Adrenal gland (tissue), 12 donors: ENCODE results near the gene SH2D1A. TPM values are rescaled to one million over a fixed set of nuclear protein-coding genes. Genes with fewer than 3 reads are reported as not detected.
A peak's percentile ranks its signal among the peaks of the same experiment; 100 is the strongest.

Source experiments
- DNase-seq, 7 donors: peaks; one replicate each; pipeline ENCODE4 v3.0.0-alpha.2; 2019 to 2020
- H3K27ac ChIP-seq, 5 donors: fragments of 200-600 bp; sonication (generic) in 4 of 5; 1 replicate in 3 of 5; 2 replicates in 2 of 5; pipeline versions ENCODE4 v1.5.1 to v1.8.0; 2016 to 2020; ENCODE audit warnings: mild to moderate bottlenecking in 1 of 5
- H3K27me3 ChIP-seq: fragments of 200-600 bp; 2 replicates; pipeline ENCODE4 v1.8.0; 2021
- H3K36me3 ChIP-seq, 2 donors: fragments of 200-600 bp; replicated peaks in 1 of 2; 1 replicate in 1 of 2; 2 replicates in 1 of 2; pipeline versions ENCODE4 v1.5.1 to v1.8.0; 2018 to 2022
- H3K4me1 ChIP-seq, 2 donors: fragments of 200-600 bp; replicated peaks in 1 of 2; 1 replicate in 1 of 2; 2 replicates in 1 of 2; pipeline versions ENCODE4 v1.5.1 to v1.8.0; 2018 to 2021
- H3K4me3 ChIP-seq, 4 donors: fragments of 200-600 bp; sonication (generic) in 3 of 4; one replicate each; pipeline ENCODE4 v1.5.1; 2016 to 2018
- H3K9me3 ChIP-seq, 3 donors: fragments of 200-600 bp; sonication (generic) in 1 of 3; replicated peaks in 1 of 3; 1 replicate in 2 of 3; 2 replicates in 1 of 3; pipeline versions ENCODE4 v1.5.1 to v1.8.0; 2016 to 2021
- CTCF ChIP-seq, 6 experiments: fragments of 450-650 bp in 4 of 6; fragments of 200-600 bp in 2 of 6; sonication (generic) in 1 of 6; IDR thresholded peaks; 1 replicate in 5 of 6; 2 replicates in 1 of 6; pipeline versions ENCODE4 v1.5.1 to v1.8.0; 2016 to 2021; ENCODE audit warnings: antibody characterized with exemption in 6 of 6, mild to moderate bottlenecking in 2 of 6, moderate library complexity in 1 of 6
- POLR2A ChIP-seq, 2 donors: fragments of 450-650 bp; IDR thresholded peaks; one replicate each; pipeline ENCODE4 v1.6.1; 2017; ENCODE audit warnings: antibody characterized with exemption in 2 of 2, mild to moderate bottlenecking in 2 of 2, moderate library complexity in 1 of 2
- WGBS, 4 donors: extraction: QIAGEN DNeasy Blood & Tissue Kit in 2 of 4; methylation state at CpG; one replicate each; pipeline versions ENCODE4 v1.1.5 to v1.1.7; 2013 to 2017; 5-methylcytosine and 5-hydroxymethylcytosine counted together
- intact Hi-C, 2 donors: fragments of 100-400 bp; cut with DNase I; formaldehyde crosslinking; loops; one replicate each; pipeline versions ENCODE4 v1.14.1 to v1.15.0; 2022 to 2023
- polyA plus RNA-seq, 3 donors: library from polyadenylated mRNA; stranded (reverse); fragments of 200-250 nt in 2 of 3; fragments of 350-450 nt in 1 of 3; fragmentation: Illumina TruSeq in 1 of 3; extraction: RNeasy Lipid Tissue Mini Kit (QIAGEN cat#74804) in 1 of 3; gene quantifications; one replicate each; pipeline ENCODE4 v1.2.3, GENCODE V29; 2013 to 2014
- total RNA-seq, 9 donors: library from RNA; depleted of rRNA in 4 of 9; stranded (reverse); fragments of >200 nt in 4 of 9; fragments of 120-200 nt in 1 of 9; fragmentation: NEBNext Ultra II Directional in 1 of 9; extraction: Animal tissue kit (Norgen Biotek cat#: 25700) in 1 of 9; gene quantifications; one replicate each; pipeline versions ENCODE4 v1.1.0 to v1.2.4, GENCODE V29; 2013 to 2023
- donor health status: healthy with polysubstance abuse.
- donor health status: Bipolar disorder and iron deficiency.
- donor health status: DM: yes; HTN: yes; CAD: no.
- donor health status: DM: no; HTN: no; CAD: no.
- donor health status: DM: no; HTN: no; CAD: no.
- donor health status: DM: yes; HTN: yes; CAD: no.

Gene SH2D1A
- total and polyA plus RNA-seq, 12 donors, result 0.06 to 1.4 (median 0.40) TPM; not detected in 3

GRCh38 chrX:124388562-124388961 is 42.2 kb downstream of the SH2D1A start:
- no peak for TF ChIP-seq POLR2A (IDR thresholded peaks at IDR 0.05)
- TF ChIP-seq CTCF (IDR thresholded peaks at IDR 0.05), result peak; percentile 35 to 84 (median 52)
- Histone ChIP-seq H3K4me1 (no peaks in the 10 kb centered on the region), H3K27me3 (peaks cover 5% of the 10 kb centered on the region), H3K36me3 (no peaks in the 10 kb centered on the region), H3K4me3 (no peak overlapping the region), H3K27ac (no peak overlapping the region), H3K9me3 (no peaks in the 10 kb centered on the region)
- WGBS, 4 donors, result 0 to 2% (median 0%) methylated on average over 2 of the region's 2 CpGs
- intact Hi-C loops, result no loop called here
- peak; percentile 31 to 67 (median 51) for DNase-seq

- no peaks in the 10 kb centered on the region for H3K36me3 ChIP-seq
- no peak overlapping the region for H3K4me3 ChIP-seq
- H3K27me3 ChIP-seq, result no peaks in the 10 kb centered on the region
- no peaks in the 10 kb centered on the region for H3K4me1 ChIP-seq
- TF ChIP-seq CTCF (IDR thresholded peaks at IDR 0.05), result no peak
- no peak for TF ChIP-seq POLR2A (IDR thresholded peaks at IDR 0.05)
- H3K9me3 ChIP-seq, result no peaks in the 10 kb centered on the region
- no peak overlapping the region for H3K27ac ChIP-seq
- intact Hi-C loops, result no loop called here
- no peak for DNase-seq
- WGBS, 4 donors, result 56 to 93% (median 72%) methylated on average over 3 of the region's 3 CpGs
These were observed 46.4 kb downstream of the SH2D1A start for GRCh38 chrX:124392794-124393193.

- Histone ChIP-seq H3K9me3 (no peaks in the 10 kb centered on the region), H3K27ac (no peak overlapping the region), H3K36me3 (no peaks in the 10 kb centered on the region), H3K4me3 (no peak overlapping the region), H3K27me3 (no peaks in the 10 kb centered on the region), H3K4me1 (no peaks in the 10 kb centered on the region)
- intact Hi-C loops, result no loop called here
- DNase-seq, result no peak
- no peak for TF ChIP-seq POLR2A (IDR thresholded peaks at IDR 0.05)
- no peak for TF ChIP-seq CTCF (IDR thresholded peaks at IDR 0.05)
- WGBS, 4 donors, result 47 to 83% (median 66%) methylated on average over 1 of the region's 1 CpG
These were observed 46.9 kb downstream of the SH2D1A start for GRCh38 chrX:124393238-124393637.

- Histone ChIP-seq H3K36me3 (no peaks in the 10 kb centered on the region), H3K27ac (no peak overlapping the region), H3K27me3 (no peaks in the 10 kb centered on the region), H3K4me3 (no peak overlapping the region), H3K4me1 (no peaks in the 10 kb centered on the region), H3K9me3 (no peaks in the 10 kb centered on the region)
- TF ChIP-seq CTCF (IDR thresholded peaks at IDR 0.05) (no peak), POLR2A (IDR thresholded peaks at IDR 0.05) (no peak)
- WGBS, 4 donors, result 62 to 81% (median 71%) methylated on average over 3 of the region's 3 CpGs
- intact Hi-C loops, result no loop called here
- DNase-seq, result no peak
These were observed 47.3 kb downstream of the SH2D1A start for GRCh38 chrX:124393659-124394058.
